Peyer's patch (tissue), 4 donors: Measurements from ENCODE around the gene EPHB1. TPM values are rescaled to one million over a fixed set of nuclear protein-coding genes. Genes with fewer than 3 reads are reported as not detected.

ENCODE experiments used
- DNase-seq, 3 donors: peaks; one replicate each; pipeline ENCODE4 v3.0.0-alpha.2; 2017 to 2019
- H3K27ac ChIP-seq, 4 donors: fragments of 200-600 bp; sonication (generic); one replicate each; pipeline ENCODE4 v1.5.1; 2016 to 2019
- H3K27me3 ChIP-seq, 2 donors: fragments of 200-600 bp; sonication (generic); one replicate each; pipeline ENCODE4 v1.5.1; 2019
- H3K36me3 ChIP-seq, 3 donors: fragments of 200-600 bp; sonication (generic); one replicate each; pipeline ENCODE4 v1.5.1; 2016 to 2019
- H3K4me1 ChIP-seq, 4 donors: fragments of 200-600 bp; sonication (generic); one replicate each; pipeline ENCODE4 v1.5.1; 2016 to 2019
- H3K4me3 ChIP-seq, 4 donors: fragments of 200-600 bp; sonication (generic); 1 replicate in 3 of 4; 2 replicates in 1 of 4; pipeline ENCODE4 v1.5.1; 2016 to 2019; ENCODE audit warnings: mild to moderate bottlenecking in 1 of 4
- H3K9me3 ChIP-seq, 4 donors: fragments of 200-600 bp; sonication (generic); one replicate each; pipeline ENCODE4 v1.5.1; 2016 to 2019; ENCODE audit warnings: mild to moderate bottlenecking in 1 of 4
- POLR2A ChIP-seq, 2 donors: fragments of 450-650 bp; IDR thresholded peaks; one replicate each; pipeline ENCODE4 v1.5.1; 2017; ENCODE audit warnings: antibody characterized with exemption in 2 of 2, mild to moderate bottlenecking in 2 of 2, moderate library complexity in 2 of 2
- total RNA-seq, 4 donors: library from RNA; depleted of rRNA; stranded (reverse); fragments of >200 nt; gene quantifications; one replicate each; pipeline ENCODE4 v1.1.0, GENCODE V29; 2016
- TF ChIP-seq, protein P1 (sequence below), 6 experiments: fragments of 450-650 bp in 4 of 6; fragments of 200-600 bp in 2 of 6; sonication (generic) in 1 of 6; IDR thresholded peaks; one replicate each; pipeline ENCODE4 v1.5.1; 2017 to 2019; ENCODE audit warnings: antibody characterized with exemption in 6 of 6, mild to moderate bottlenecking in 3 of 6, moderate library complexity in 1 of 6

Gene EPHB1
- total RNA-seq, 4 donors from 2014 or later, result 0.18 to 3.2 (median 0.68) TPM

DNA sequence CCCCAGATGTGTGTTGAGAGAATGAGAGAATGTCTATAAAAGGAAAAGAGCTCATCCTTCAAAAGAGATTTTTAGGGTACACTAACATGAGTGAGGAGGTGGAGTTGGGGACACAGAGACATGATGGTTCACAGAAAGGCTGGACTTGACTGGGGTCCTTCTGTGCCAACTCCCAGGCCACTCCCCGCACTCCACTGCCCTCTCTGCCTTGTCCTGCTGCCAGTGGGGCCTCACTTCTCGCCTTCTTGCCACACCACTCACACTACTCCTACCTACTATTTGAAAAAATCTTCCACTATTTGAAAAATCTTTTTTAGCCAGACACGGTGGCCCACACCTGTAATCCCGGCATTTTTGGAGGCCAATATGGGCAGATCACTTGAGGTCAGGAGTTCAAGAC lies 298.1 kb downstream of the EPHB1 start:
- H3K27me3 ChIP-seq, result no peaks in the 10 kb centered on the region
- no peaks in the 10 kb centered on the region for H3K9me3 ChIP-seq
- H3K4me1 ChIP-seq, result no peaks in the 10 kb centered on the region
- H3K36me3 ChIP-seq, result no peaks in the 10 kb centered on the region
- H3K4me3 ChIP-seq, result no peak overlapping the region
- no peak overlapping the region for H3K27ac ChIP-seq
- TF ChIP-seq, protein P1, sequence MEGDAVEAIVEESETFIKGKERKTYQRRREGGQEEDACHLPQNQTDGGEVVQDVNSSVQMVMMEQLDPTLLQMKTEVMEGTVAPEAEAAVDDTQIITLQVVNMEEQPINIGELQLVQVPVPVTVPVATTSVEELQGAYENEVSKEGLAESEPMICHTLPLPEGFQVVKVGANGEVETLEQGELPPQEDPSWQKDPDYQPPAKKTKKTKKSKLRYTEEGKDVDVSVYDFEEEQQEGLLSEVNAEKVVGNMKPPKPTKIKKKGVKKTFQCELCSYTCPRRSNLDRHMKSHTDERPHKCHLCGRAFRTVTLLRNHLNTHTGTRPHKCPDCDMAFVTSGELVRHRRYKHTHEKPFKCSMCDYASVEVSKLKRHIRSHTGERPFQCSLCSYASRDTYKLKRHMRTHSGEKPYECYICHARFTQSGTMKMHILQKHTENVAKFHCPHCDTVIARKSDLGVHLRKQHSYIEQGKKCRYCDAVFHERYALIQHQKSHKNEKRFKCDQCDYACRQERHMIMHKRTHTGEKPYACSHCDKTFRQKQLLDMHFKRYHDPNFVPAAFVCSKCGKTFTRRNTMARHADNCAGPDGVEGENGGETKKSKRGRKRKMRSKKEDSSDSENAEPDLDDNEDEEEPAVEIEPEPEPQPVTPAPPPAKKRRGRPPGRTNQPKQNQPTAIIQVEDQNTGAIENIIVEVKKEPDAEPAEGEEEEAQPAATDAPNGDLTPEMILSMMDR (IDR thresholded peaks at IDR 0.05), result no peak
- TF ChIP-seq POLR2A (IDR thresholded peaks at IDR 0.05), result no peak
- DNase-seq, result no peak

DNA sequence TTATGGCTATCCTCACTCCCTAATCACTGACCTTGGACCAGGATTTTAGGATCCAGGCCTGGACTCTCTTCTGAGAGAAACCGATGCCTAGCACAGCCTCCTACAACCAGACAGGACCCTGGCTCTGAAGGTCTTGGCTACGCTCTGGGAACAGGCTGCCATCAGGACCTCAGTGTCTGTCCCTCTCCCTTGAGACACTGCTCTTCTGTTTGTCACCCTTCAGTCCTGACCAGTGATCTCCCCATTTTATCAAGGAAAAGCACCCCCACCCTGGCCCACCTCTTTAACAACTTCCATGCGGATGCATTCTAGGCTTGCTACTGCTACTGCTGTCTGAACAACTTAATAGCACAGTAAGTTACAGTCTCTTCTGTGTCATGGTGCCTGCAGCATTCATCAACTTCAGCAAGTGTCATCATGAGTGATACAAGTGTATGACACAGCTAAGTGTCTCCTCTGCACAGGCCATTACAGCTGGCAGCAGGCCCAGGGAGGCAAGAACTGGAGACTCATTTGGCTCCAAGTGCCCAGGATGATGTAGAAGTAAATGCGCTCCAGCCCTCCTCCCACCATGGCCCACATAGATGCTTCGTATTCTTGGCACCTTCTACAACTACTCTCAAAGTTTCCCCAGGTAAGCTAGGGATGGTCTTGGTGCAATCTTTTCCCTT lies 302.4 kb downstream of the EPHB1 start:
- no peaks in the 10 kb centered on the region for H3K27me3 ChIP-seq
- TF ChIP-seq, protein P1 (IDR thresholded peaks at IDR 0.05), result no peak
- TF ChIP-seq POLR2A (IDR thresholded peaks at IDR 0.05), result no peak
- H3K9me3 ChIP-seq, result no peaks in the 10 kb centered on the region
- no peak overlapping the region for H3K27ac ChIP-seq
- H3K4me1 ChIP-seq, result no peaks in the 10 kb centered on the region
- DNase-seq, result no peak
- no peak overlapping the region for H3K4me3 ChIP-seq
- H3K36me3 ChIP-seq, result no peaks in the 10 kb centered on the region

DNA sequence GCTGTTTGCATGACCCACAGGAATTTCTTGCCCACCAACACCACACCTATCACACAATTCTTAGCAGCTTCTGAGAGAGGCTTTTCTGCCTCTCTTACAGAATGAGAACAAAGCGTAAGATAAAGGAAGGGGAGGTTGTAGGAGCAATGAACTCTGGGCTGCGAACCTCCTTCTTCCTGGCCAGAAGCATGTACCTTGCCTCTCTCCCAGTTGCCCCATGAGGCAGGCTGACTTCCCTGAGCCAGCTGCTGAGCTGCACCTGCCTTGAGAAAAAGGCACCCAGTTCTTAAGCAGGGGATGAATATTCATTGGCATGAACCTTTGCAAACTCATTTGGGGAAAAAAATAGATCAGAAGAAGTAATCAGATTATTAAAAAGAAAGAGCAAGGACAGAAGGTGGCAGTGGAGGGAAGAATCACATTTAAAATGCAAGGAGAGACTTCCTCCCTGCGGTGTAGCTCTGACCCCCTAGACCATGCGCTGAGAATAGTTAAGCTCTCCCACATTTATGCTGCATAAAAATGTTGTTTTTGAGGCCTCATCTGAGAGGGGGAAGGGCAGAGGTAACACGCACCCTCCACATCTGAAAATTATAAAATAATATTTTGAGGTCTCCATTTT lies 304.8 kb downstream of the EPHB1 start:
- no peaks in the 10 kb centered on the region for H3K36me3 ChIP-seq
- DNase-seq, result no peak
- TF ChIP-seq, protein P1 (IDR thresholded peaks at IDR 0.05), result no peak
- no peak for TF ChIP-seq POLR2A (IDR thresholded peaks at IDR 0.05)
- no peaks in the 10 kb centered on the region for H3K4me1 ChIP-seq
- no peaks in the 10 kb centered on the region for H3K27me3 ChIP-seq
- H3K4me3 ChIP-seq, result no peak overlapping the region
- H3K9me3 ChIP-seq, result no peaks in the 10 kb centered on the region
- no peak overlapping the region for H3K27ac ChIP-seq

DNA sequence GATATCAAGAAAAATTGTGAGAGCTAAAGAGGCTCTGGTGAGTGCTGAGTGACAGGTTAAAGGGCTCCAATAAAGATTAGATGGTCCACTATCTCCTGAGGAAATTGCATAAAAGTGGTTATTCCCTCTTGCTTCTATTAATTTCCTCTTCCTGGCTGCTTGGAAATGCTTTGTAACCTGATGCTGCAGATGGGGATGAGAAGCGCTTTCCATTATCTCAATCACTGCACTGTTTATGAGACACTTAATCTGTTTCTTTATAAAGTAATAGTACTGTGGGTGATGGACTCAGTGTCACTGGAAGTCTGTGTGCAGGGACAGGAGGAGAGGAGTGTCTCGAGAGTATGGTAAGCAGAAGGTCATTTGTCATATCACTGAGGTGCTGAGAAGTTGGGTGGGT lies 305.3 kb downstream of the EPHB1 start:
- no peak for DNase-seq
- Histone ChIP-seq H3K27me3 (no peaks in the 10 kb centered on the region), H3K4me1 (no peaks in the 10 kb centered on the region), H3K4me3 (no peak overlapping the region), H3K36me3 (no peaks in the 10 kb centered on the region), H3K27ac (no peak overlapping the region), H3K9me3 (no peaks in the 10 kb centered on the region)
- no peak for TF ChIP-seq POLR2A (IDR thresholded peaks at IDR 0.05)
- TF ChIP-seq, protein P1 (IDR thresholded peaks at IDR 0.05), result no peak

DNA sequence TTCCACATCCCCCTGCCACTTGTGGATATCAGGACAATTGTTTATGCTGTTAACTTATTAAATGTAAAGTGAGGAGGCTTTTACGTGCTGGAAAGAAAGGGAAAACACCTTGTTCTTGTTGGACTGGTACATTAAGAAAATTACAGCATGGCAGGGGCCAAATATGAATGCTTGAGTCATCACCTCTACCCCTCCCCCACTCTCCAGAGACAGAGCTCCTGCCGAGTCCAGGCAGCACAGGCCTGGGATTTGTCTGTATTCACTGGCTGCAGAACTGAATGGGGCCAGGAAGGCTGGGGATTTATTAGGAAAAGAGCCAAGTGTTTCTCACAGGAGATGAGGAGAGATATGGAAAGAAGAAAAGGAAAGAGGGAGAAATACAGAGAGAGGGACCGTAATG lies 308.9 kb downstream of the EPHB1 start:
- TF ChIP-seq, protein P1 (IDR thresholded peaks at IDR 0.05), result no peak
- no peak for TF ChIP-seq POLR2A (IDR thresholded peaks at IDR 0.05)
- Histone ChIP-seq H3K4me3 (no peak overlapping the region), H3K9me3 (no peaks in the 10 kb centered on the region), H3K4me1 (no peaks in the 10 kb centered on the region), H3K27ac (no peak overlapping the region), H3K27me3 (no peaks in the 10 kb centered on the region), H3K36me3 (no peaks in the 10 kb centered on the region)
- DNase-seq, result no peak
